Measurements from ENCODE around the gene DACH1.

DNA sequence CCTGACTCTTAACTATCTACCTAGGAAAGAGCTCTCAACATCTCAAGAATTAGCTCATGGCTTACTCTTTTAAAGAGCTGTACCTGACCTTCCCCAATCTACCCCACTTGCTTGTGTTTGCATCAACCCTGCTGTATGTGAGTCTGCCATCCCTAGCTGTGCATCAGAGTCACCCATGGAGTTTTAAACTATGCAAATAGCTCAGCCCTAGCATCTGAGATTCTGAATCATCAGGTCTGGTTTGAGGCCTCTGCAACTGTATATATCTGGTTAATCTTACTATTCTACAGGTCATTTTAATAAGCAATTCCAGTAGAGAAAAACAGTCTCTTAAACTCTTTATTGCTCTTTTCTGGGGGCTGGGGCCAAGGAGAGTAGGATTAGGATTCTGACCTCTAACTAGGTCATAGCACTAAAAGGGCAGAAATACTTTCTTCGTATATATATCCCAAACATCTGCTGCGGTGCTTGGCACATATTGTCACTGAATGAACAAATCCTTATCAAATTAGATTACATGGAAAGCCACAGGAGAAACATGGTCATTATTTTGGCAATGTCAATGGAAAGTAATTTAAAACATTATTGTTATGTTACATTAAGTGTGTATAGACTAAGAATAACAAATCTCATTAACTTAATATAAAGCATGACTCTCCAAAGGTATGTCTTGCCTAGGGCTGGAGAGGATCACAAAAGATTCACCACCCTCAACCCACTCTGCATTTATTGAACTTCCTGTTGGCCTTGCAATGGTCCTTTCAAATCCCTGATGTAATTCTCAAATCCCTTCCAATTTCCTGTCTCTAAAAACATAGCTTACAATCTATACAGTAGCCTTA lies 232.2 kb downstream of the DACH1 start:
- TF ChIP-seq, protein P1, sequence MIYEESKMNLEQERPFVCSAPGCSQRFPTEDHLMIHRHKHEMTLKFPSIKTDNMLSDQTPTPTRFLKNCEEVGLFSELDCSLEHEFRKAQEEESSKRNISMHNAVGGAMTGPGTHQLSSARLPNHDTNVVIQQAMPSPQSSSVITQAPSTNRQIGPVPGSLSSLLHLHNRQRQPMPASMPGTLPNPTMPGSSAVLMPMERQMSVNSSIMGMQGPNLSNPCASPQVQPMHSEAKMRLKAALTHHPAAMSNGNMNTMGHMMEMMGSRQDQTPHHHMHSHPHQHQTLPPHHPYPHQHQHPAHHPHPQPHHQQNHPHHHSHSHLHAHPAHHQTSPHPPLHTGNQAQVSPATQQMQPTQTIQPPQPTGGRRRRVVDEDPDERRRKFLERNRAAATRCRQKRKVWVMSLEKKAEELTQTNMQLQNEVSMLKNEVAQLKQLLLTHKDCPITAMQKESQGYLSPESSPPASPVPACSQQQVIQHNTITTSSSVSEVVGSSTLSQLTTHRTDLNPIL (CRISPR knock-in tag; IDR thresholded peaks at IDR 0.05; ENCODE audit: low read depth), result no peak
- TF ChIP-seq CSDC2 (CRISPR knock-in tag; IDR thresholded peaks at IDR 0.05), result no peak
- TF ChIP-seq, protein P2, sequence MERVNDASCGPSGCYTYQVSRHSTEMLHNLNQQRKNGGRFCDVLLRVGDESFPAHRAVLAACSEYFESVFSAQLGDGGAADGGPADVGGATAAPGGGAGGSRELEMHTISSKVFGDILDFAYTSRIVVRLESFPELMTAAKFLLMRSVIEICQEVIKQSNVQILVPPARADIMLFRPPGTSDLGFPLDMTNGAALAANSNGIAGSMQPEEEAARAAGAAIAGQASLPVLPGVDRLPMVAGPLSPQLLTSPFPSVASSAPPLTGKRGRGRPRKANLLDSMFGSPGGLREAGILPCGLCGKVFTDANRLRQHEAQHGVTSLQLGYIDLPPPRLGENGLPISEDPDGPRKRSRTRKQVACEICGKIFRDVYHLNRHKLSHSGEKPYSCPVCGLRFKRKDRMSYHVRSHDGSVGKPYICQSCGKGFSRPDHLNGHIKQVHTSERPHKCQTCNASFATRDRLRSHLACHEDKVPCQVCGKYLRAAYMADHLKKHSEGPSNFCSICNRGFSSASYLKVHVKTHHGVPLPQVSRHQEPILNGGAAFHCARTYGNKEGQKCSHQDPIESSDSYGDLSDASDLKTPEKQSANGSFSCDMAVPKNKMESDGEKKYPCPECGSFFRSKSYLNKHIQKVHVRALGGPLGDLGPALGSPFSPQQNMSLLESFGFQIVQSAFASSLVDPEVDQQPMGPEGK (CRISPR knock-in tag; IDR thresholded peaks at IDR 0.05; ENCODE audit: borderline replicate concordance), result no peak
- no peak for TF ChIP-seq ARNTL (CRISPR knock-in tag; IDR thresholded peaks at IDR 0.05; ENCODE audit: borderline replicate concordance, low read depth)
- no peak for TF ChIP-seq ZNF70 (CRISPR knock-in tag; IDR thresholded peaks at IDR 0.05)
- TF ChIP-seq RARB (CRISPR knock-in tag; IDR thresholded peaks at IDR 0.05), result no peak
- TF ChIP-seq, protein P3, sequence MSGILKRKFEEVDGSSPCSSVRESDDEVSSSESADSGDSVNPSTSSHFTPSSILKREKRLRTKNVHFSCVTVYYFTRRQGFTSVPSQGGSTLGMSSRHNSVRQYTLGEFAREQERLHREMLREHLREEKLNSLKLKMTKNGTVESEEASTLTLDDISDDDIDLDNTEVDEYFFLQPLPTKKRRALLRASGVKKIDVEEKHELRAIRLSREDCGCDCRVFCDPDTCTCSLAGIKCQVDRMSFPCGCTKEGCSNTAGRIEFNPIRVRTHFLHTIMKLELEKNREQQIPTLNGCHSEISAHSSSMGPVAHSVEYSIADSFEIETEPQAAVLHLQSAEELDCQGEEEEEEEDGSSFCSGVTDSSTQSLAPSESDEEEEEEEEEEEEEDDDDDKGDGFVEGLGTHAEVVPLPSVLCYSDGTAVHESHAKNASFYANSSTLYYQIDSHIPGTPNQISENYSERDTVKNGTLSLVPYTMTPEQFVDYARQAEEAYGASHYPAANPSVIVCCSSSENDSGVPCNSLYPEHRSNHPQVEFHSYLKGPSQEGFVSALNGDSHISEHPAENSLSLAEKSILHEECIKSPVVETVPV (CRISPR knock-in tag; IDR thresholded peaks at IDR 0.05), result no peak
- no peak; the same call in 1 of the 2 replicates for TF ChIP-seq TCF4 (CRISPR knock-in tag; IDR thresholded peaks at IDR 0.05; ENCODE audit: borderline replicate concordance)
- no peak for TF ChIP-seq TOX (CRISPR knock-in tag; IDR thresholded peaks at IDR 0.05; ENCODE audit: borderline replicate concordance)
- TF ChIP-seq ISL1 (CRISPR knock-in tag; IDR thresholded peaks at IDR 0.05), result peak; percentile 75
- TF ChIP-seq SNAI2 (CRISPR knock-in tag; IDR thresholded peaks at IDR 0.05), result 0 out of 2 replicates have a peak, but pooled peaks have one; percentile 41
- TF ChIP-seq ZC3H10 (CRISPR knock-in tag; IDR thresholded peaks at IDR 0.05), result no peak
- TF ChIP-seq OSR1 (CRISPR knock-in tag; IDR thresholded peaks at IDR 0.05), result no peak
- no peak for TF ChIP-seq ZFP30 (CRISPR knock-in tag; IDR thresholded peaks at IDR 0.05)

Measured in SK-N-SH treated with all-trans-retinoic acid at 6 μM for 48 hours (cell line).